Motor neuron (in vitro differentiated cells): ENCODE results near the gene CNP. TPM values are rescaled to one million over a fixed set of nuclear protein-coding genes. Genes with fewer than 3 reads are reported as not detected.
A peak's percentile ranks its signal among the peaks of the same experiment; 100 is the strongest.

Source experiments
- ATAC-seq, 8 experiments: fragments of 200-7000 bp; cut with Tn5 transposase; replicated peaks in 6 of 8; 2 replicates each; pipeline ENCODE4 v1.8.0; 2021; ENCODE audit warnings: mild to moderate bottlenecking in 8 of 8, moderate library complexity in 8 of 8
- H3K27ac ChIP-seq, 2 donors: fragments of 250-450 bp; sonication (Bioruptor Pico); 2 replicates each; pipeline ENCODE4 v1.9.0; 2021; ENCODE audit warnings: antibody characterized with exemption in 2 of 2, mild to moderate bottlenecking in 2 of 2, moderate library complexity in 1 of 2
- H3K4me1 ChIP-seq, 2 donors: fragments of 250-450 bp; sonication (Bioruptor Pico); replicated peaks in 1 of 2; 2 replicates each; pipeline ENCODE4 v1.6.1; 2021; ENCODE audit warnings: antibody characterized with exemption in 2 of 2, mild to moderate bottlenecking in 2 of 2, moderate library complexity in 1 of 2
- H3K4me3 ChIP-seq, 5 donors: fragments of 250-450 bp; sonication (Bioruptor Pico); 2 replicates each; pipeline ENCODE4 v1.9.0; 2021; ENCODE audit warnings: antibody characterized with exemption in 5 of 5, mild to moderate bottlenecking in 5 of 5, moderate library complexity in 4 of 5
- WGBS, 10 experiments: fragments of 450-650 bp; shearing (Covaris generic); methylation state at CpG; one replicate each; pipeline ENCODE4 v1.0.0; 2022; 5-methylcytosine and 5-hydroxymethylcytosine counted together
- in situ Hi-C, 9 experiments: fragments of 400-800 bp; cut with MboI; loops; one replicate each; pipeline ENCODE4 v1.15.0; 2021; ENCODE audit warnings: low sequenced_read_pairs in 9 of 9, low pct_unique_long_range_greater_than_20kb in 2 of 9; ENCODE audit not compliant: unreplicated experiment in 9 of 9
- total RNA-seq, 8 experiments: library from RNA; unstranded; fragments of 300-600 nt; gene quantifications; 2 replicates each; pipeline versions ENCODE4 v1.2.3 to v1.2.4, GENCODE V29; 2022

Gene CNP
- total RNA-seq, 8 experiments from 2014 or later = 20.5 to 99.0 (median 51.0) TPM

DNA sequence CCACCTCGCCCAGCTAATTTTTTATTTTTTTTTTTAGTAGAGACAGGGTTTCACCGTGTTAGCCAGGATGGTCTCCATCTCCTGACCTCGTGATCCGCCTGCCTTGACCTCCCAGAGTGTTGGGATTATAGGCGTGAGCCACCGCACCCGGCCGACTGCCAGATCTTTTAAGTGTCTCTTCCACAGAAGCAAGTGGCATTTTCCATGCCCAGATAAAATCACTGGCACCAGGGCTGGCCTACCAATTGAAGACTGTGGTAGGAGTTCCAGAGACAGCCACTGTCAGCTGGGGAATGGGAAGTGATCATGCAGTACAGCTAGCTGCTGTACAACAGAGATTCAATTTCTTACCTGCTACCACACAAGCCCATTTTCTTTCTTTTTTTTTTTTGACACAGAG, 17.9 kb downstream of the CNP start:
- 100% methylated on average over 1 to 6 of the region's 8 CpGs; no CpG with 5 or more reads in 5 of the 10 experiments for WGBS, 10 experiments
- Histone ChIP-seq H3K4me1 (no peaks in the 10 kb centered on the region), H3K4me3 (no peak overlapping the region), H3K27ac (no peak overlapping the region)
- in situ Hi-C loops = no loop called here
- no peak for ATAC-seq

DNA sequence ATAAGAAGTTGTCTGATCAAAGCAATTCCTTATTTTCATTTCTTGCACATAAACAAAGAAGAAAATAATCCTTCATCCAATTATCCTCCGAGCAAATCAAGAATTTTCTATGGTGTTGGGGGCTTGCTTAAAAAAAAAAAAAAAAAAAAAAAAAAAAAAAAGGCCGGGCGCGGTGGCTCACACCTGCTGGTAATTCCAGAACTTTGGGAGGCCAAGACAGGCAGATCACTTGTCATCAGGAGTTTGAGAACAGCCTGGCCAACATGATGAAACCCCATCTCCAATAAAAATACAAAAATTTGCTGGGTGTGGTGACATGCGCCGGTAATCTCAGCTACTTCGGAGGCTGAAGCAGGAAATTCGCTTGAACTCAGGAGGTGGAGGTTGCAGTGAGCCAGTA, 19.3 kb downstream of the CNP start:
- WGBS, 10 experiments = 67 to 100% (median 92%) methylated on average over 1 to 8 of the region's 8 CpGs
- no peak overlapping the region for H3K4me3 ChIP-seq
- ATAC-seq = no peak
- H3K4me1 ChIP-seq = no peaks in the 10 kb centered on the region
- in situ Hi-C loops = no loop called here
- H3K27ac ChIP-seq = no peak overlapping the region

DNA sequence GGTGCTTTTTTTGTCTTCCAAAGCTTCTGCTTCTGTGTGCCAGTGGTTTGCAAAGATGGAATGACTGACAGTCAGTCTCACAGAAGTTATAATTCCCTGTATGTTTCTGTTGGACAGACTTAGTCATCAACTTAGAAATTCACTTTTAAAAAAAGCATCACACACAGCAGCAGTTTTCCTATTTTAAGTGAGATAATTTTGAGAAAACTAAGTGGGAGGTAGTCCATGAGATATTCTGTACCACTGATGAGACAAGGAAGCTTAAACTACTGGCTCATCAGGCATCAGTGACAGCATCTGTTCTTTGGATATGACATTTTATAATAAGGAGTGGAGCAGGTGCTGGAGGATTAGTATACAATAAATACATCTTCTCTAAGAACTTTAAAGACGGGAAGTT, 20.0 kb downstream of the CNP start:
- WGBS, 10 experiments = 88 to 100% (median 100%) methylated on average over 1 of the region's 1 CpG; no CpG with 5 or more reads in 4 of the 10 experiments
- in situ Hi-C loops = no loop called here
- H3K4me3 ChIP-seq = no peak overlapping the region
- ATAC-seq = no peak
- H3K4me1 ChIP-seq = no peaks in the 10 kb centered on the region
- H3K27ac ChIP-seq = no peak overlapping the region

DNA sequence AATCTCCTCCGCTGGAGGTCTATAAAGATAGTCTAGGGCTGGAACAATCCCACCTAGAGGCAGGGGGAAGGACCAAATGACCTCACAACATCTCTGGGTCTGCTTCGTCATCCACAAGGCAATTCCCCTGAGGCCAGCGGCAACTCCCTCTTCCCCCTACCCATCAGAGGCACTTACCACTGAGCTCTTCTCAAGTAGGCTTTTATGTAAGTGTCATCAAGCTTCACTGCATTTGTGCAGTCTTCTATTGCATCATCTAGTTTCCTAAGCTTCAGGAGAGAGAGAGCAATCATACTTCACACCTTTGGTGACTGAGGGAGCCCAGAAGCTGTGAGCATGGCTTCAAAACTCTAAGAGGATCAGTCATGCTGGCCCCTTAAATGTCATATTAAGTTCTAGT, 21.0 kb downstream of the CNP start:
- no peak overlapping the region for H3K27ac ChIP-seq
- peak in 6 of 8 experiments; percentile 33 to 89 (median 58) for ATAC-seq
- H3K4me3 ChIP-seq = no peak overlapping the region
- H3K4me1 ChIP-seq = peaks cover 0 to 3% of the 10 kb centered on the region in 2 donors
- WGBS, 10 experiments = 60 to 100% (median 100%) methylated on average over 1 to 3 of the region's 3 CpGs; no CpG with 5 or more reads in 7 of the 10 experiments
- in situ Hi-C loops = no loop called here

DNA sequence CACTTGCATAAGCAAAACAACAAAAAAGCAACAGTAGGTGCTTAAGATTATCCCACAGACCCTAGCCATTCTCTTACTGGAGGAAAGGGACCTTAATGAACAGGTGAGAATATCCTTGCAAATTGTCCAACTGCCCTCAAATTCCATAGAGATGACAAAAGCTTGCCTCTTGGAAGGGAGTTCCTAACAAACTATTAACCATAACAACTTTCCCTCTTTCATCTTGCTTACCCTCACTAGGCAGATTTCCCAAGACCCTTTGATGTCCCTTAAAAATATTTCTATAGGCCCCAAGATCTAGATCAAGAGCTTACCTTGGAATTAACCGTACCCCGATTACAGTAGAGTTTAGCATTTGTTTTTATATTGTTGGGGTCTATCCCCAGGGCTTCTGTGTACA, 21.8 kb downstream of the CNP start:
- Histone ChIP-seq H3K4me1 (peaks cover 0 to 5% of the 10 kb centered on the region in 2 donors), H3K27ac (no peak overlapping the region), H3K4me3 (no peak overlapping the region)
- ATAC-seq = no peak
- 83 to 100% (median 100%) methylated on average over 1 to 2 of the region's 2 CpGs; no CpG with 5 or more reads in 3 of the 10 experiments for WGBS, 10 experiments
- in situ Hi-C loops = no loop called here

DNA sequence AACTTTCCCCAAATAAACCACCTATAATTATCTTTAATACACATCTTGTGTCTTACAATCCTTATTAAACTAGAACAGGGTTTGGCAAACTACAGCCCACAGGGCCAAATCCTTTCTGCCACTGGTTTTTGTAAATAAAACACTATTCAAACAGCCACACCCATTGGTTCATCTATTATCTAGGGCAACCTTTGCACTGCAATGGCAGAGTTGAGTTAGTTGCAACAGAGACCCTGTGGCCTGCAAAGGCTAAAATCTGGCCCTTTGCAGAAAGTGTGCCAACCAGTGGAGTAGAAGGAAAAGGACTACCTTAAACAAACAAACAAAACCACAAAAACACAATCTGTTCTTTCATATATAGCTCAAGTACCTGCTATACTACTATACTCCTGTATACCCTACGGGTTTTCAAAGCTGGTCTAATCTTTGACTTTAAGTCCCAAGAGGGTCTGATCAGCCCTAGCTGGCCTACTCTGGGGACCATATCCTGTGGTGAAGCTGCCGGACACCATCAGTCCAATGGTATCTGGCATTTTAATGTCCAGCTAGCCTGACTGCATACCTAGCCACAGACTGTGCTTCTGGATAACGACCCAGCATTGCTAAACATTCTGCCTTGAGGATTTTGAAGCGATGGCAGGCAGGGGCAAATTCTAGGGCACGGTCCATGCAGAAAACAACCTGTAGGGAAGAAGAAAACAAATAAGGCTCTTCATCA, 23.3 kb downstream of the CNP start:
- no peak overlapping the region for H3K4me3 ChIP-seq
- no peak for ATAC-seq
- in situ Hi-C loops = no loop called here
- 71 to 99% (median 77%) methylated on average over 1 to 5 of the region's 5 CpGs; no CpG with 5 or more reads in 3 of the 10 experiments for WGBS, 10 experiments
- H3K27ac ChIP-seq = no peak overlapping the region
- H3K4me1 ChIP-seq = peaks cover 0 to 5% of the 10 kb centered on the region in 2 donors

DNA sequence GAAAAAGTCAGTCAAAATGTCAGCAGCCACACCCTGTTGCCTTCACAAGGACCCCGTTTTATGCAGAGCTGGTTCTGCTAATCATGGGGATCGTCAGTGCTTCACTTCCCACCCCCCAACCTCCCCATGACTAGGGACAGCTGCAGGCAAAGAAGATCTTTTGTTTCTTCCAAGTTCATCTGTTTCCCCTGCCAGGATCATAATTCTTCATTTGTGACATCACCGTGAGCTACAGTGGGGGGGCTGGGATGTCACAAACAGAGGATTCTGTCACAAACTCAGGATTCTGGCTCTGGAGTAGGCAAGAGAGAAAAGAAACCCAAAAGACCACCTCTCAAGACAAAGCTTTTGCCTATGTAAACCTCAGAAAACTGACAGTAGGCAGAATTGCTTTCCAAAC, 26.0 kb downstream of the CNP start:
- H3K4me1 ChIP-seq = peaks cover 0 to 5% of the 10 kb centered on the region in 2 donors
- ATAC-seq = peak in 4 of 8 experiments; percentile 45 to 53 (median 48)
- 31 to 70% (median 63%) methylated on average over 1 to 3 of the region's 3 CpGs; no CpG with 5 or more reads in 5 of the 10 experiments for WGBS, 10 experiments
- H3K27ac ChIP-seq = peak overlapping the region in 1 of 2 donors; percentile 52
- H3K4me3 ChIP-seq = no peak overlapping the region
- in situ Hi-C loops = no loop called here

DNA sequence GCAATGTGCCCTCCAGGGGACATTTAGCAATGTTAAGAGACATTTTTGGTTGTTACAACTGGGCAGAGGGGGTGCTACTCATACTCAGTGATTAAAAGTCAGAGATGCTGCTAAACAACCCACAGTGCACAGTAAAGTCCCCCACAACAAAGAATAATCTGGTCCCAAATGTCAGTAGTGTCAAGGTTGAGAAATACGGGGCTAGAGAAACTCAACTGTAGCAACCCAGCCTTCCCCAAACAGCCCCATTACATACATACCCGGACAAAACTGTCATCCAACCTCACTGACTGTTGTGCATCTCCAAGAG, 30.2 kb downstream of the CNP start:
- Histone ChIP-seq H3K27ac (no peak overlapping the region), H3K4me3 (no peak overlapping the region), H3K4me1 (peaks cover 0 to 5% of the 10 kb centered on the region in 2 donors)
- in situ Hi-C loops = no loop called here
- no peak for ATAC-seq
- 67 to 100% (median 98%) methylated on average over 1 to 2 of the region's 2 CpGs; no CpG with 5 or more reads in 6 of the 10 experiments for WGBS, 10 experiments

DNA sequence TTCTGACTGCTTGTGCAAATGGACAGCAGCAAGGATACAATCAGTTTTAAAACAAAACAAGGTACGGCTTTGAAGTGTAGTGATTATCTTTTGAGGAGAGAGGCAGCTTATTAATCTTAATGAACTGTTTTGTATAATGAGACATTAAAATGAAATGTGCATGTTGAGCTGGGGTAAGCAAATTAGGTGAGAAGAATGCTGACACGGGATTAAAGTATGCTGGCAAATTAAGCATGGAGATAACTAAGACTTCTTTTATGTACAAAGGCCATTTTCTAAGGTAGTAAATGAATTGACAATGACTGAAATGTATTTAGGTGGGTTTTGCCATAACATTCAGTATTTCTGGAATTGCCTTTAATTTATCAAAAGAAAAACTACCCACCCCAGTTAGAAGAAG, 31.9 kb downstream of the CNP start:
- Histone ChIP-seq H3K27ac (no peak overlapping the region), H3K4me3 (no peak overlapping the region), H3K4me1 (no peaks in the 10 kb centered on the region)
- no peak for ATAC-seq
- WGBS, 10 experiments = 0 to 100% (median 48%) methylated on average over 1 to 2 of the region's 2 CpGs; no CpG with 5 or more reads in 2 of the 10 experiments
- in situ Hi-C loops = no loop called here

DNA sequence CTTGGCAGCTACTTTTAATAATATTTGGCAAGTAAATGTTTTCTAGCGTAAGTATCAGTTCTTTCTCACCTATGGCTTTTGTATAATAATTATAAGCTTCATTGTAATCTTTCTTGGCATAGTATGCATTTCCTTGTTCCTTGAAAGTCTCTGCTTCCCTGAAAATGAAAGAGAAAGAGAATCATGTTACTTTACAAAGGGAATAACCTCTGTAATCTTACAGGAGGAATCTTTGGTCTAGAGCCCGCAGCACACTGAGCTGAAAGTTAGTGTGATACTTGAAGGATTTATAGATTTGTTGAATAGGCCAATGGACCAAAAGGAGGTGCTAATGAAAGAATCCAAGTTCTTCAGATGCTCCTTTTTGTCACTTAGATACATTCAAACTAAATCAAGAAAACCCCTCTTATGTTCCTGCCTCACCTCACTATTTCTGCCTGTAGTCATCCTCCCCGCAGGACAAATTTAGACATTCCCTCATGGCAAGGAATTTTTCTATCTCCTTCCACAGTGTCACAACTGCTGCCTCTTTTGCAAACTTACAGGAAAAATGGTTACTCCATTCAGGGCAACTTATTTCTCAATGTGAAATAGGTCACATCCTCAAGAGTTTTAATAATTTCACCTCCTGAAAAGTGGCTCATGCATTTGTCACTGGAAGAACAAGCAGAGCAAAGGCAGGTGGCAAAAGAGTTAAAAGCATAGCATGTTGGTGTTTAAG, 34.0 kb downstream of the CNP start:
- no peak overlapping the region for H3K27ac ChIP-seq
- H3K4me3 ChIP-seq = no peak overlapping the region
- in situ Hi-C loops = no loop called here
- peak in 1 of 8 experiments; percentile 17 for ATAC-seq
- WGBS, 10 experiments = 80 to 100% (median 94%) methylated on average over 1 to 3 of the region's 3 CpGs; no CpG with 5 or more reads in 2 of the 10 experiments
- no peaks in the 10 kb centered on the region for H3K4me1 ChIP-seq

DNA sequence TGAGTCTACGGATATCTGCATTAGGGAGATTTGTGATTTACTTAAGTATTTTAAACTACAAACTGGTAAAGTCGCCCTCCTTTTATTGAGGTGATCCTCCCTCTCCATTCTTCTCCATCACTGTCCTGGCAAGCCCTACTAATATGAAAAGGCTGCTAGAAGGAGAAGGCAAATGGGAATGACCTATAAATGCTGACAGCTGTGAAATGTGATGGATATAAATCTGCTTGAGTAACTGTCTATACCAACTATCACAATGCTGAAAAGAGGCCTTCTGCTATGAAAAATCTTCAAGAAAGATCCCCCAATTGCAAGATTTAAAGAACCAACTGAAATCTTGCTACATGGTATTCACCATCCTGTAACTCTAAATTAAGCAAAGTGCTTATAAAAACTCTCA, 35.1 kb downstream of the CNP start:
- Histone ChIP-seq H3K27ac (no peak overlapping the region), H3K4me1 (no peaks in the 10 kb centered on the region), H3K4me3 (no peak overlapping the region)
- WGBS, 10 experiments = 90 to 100% (median 96%) methylated on average over 1 to 2 of the region's 2 CpGs; no CpG with 5 or more reads in 4 of the 10 experiments
- in situ Hi-C loops = no loop called here
- no peak for ATAC-seq

DNA sequence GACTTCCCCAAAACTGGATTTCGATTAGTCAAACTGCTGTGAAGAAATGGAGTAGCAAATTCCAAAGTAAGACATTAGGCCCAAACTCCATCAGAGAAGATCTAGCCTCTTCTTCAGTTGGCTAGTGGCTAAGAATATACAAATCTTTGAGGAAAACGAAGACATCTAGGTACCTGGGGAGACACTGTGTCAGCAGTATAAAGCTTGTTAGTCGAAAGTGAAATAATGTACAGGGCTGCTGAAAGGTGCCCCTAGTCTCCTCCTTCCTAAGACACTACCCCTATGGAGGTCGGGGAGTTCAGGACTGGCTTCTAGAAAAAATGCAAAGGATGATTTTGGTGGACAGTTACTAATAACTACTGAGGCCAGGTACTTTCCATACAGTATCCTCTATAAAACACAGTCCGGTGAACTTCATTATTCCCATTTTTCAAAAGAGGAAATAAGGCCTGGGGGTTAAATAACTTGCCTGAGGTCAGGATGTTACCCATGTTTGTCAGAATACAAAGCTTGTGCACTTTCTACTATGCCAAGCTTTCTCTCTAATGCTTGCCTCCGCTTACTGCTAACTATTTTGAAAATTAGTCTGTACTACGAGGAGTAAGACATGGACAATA, 35.7 kb downstream of the CNP start:
- Histone ChIP-seq H3K4me3 (no peak overlapping the region), H3K4me1 (no peaks in the 10 kb centered on the region), H3K27ac (no peak overlapping the region)
- no peak for ATAC-seq
- WGBS, 10 experiments = 74 to 100% (median 93%) methylated on average over 1 to 7 of the region's 7 CpGs; no CpG with 5 or more reads in 1 of the 10 experiments
- in situ Hi-C loops = no loop called here

DNA sequence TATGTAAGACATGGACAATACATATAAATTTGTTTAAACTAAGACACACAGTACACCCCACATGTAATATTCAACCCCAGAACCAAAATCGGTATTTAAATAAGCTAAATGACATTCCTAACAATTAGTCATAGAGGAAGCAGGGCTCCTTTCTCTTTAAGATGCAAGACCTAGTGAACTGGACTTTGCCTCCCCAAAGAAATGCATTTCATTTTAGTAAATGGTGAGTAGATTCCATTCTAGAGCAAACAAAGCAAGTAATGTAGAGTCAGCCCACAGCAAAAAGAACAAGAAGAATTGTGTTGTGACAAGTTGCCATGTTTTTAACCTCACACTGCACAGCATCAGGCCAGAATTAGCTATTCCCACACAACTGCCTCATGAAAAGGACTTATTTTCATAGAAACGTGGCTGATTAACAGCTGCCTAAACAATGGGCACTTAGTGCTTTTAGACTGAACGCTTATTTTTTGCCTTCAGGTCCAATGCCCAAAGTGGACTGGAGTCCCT, 36.3 kb downstream of the CNP start:
- Histone ChIP-seq H3K27ac (no peak overlapping the region), H3K4me1 (no peaks in the 10 kb centered on the region), H3K4me3 (no peak overlapping the region)
- ATAC-seq = peak in 4 of 8 experiments; percentile 32 to 92 (median 72)
- in situ Hi-C loops = no loop called here
- 13 to 100% (median 74%) methylated on average over 1 to 3 of the region's 3 CpGs; no CpG with 5 or more reads in 2 of the 10 experiments for WGBS, 10 experiments
